Measurements from ENCODE around the gene LMNA. TPM values are rescaled to one million over a fixed set of nuclear protein-coding genes. Genes with fewer than 3 reads are reported as not detected.
A peak's percentile ranks its signal among the peaks of the same experiment; 100 is the strongest.

LMNA gene
- total and polyA plus RNA-seq, 10 of the 15 experiments (the other 5 are each of a cell fraction or from before 2014, with no cell fraction given), result 0.42 to 334 (median 81.1) TPM

DNA sequence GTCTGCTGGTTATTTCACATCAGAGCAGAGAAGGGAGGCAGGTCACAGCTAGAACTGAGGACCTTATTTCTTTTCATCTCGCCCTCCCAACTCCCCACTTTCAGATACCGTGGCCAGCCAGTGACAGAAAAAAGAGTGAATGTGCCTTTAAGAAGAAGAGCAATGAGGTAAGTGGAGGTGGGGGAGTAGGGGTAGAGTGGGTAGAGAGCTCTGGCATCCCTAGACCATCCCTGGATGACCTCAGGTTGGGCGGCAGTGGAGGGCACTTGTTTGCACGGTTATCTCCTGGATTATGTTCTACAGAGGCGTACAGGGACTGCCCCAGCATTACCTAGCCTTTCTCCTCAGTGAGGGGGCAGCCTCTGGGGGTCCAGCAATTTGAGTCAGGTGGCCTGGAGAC is 43.5 kb downstream of the LMNA start:
- TF ChIP-seq ESRRA (IDR thresholded peaks at IDR 0.05; ENCODE audit: low read length) (no peak), HDAC2 (IDR thresholded peaks at IDR 0.05) (no peak), SUPT20H (IDR thresholded peaks at IDR 0.05; ENCODE audit: borderline replicate concordance, control insufficient read depth, low read depth, low read length) (no peak), STAT1 (conservative IDR thresholded peaks at IDR 0.05) (no peak), ETV6 (conservative IDR thresholded peaks at IDR 0.05 in 1 of 2, IDR thresholded peaks at IDR 0.05 in 1 of 2; ENCODE audit: borderline replicate concordance in 1 of 2, low read depth in 1 of 2) (no peak), SMC3 (IDR thresholded peaks at IDR 0.05; ENCODE audit: borderline replicate concordance, low read length) (no peak), ZNF384 (IDR thresholded peaks at IDR 0.05; ENCODE audit: borderline replicate concordance, low read depth, low read length) (no peak)
- TF ChIP-seq, protein P1, sequence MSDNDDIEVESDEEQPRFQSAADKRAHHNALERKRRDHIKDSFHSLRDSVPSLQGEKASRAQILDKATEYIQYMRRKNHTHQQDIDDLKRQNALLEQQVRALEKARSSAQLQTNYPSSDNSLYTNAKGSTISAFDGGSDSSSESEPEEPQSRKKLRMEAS (IDR thresholded peaks at IDR 0.05; ENCODE audit: low read depth, low read length), result no peak
- CTCF ChIA-PET, result interaction anchor here (1.3 to 6.7 kb wide), 3 partner anchors 11 to 67 kb away, joined by 5 to 44 read pairs (median 15); partner anchors contain the start of gene SLC25A44
- FAIRE-seq, result no peak

More for the DNA sequence above, 43.5 kb downstream of the LMNA start:
- BruUV-seq (replicated peaks), result no TSS peak
- no peak overlapping the region; the same call in 1 of the 2 replicates for H2AFZ ChIP-seq (ENCODE audit: control insufficient read depth, low read depth, low read length)
- no peaks in the 10 kb centered on the region for H4K20me1 ChIP-seq (ENCODE audit: control insufficient read depth, insufficient read depth)
- SMC1A ChIA-PET (ENCODE audit: uncharacterized antibody, unreplicated experiment), result interaction anchor here (0.9 to 22.3 kb wide), 4 partner anchors 11 to 66 kb away, joined by 4 to 411 read pairs (median 34); no protein-coding TSS in a partner anchor
- in situ Hi-C loops (cut with MboI), result no loop called here
- H3K4me2 ChIP-seq (ENCODE audit: control insufficient read depth, insufficient read depth), result peak overlapping the region; percentile 97
- peaks cover 41% of the 10 kb centered on the region for H3K79me2 ChIP-seq (ENCODE audit: control insufficient read depth, insufficient read depth, low read length)
- 36% methylated on average over 5 of the region's 5 CpGs for WGBS (ENCODE audit: insufficient coverage, insufficient replicate concordance, low lambda C conversion rate, missing lambda C conversion rate)
- no peaks in the 10 kb centered on the region for H3K27me3 ChIP-seq (replicated peaks in 1 of 2; ENCODE audit: control insufficient read depth in 2 of 2, insufficient read depth in 2 of 2, low read length in 1 of 2)
- H3K9me3 ChIP-seq (replicated peaks; ENCODE audit: control insufficient read depth, insufficient read depth, low read length), result no peaks in the 10 kb centered on the region
- no peak for ATAC-seq
- H3K4me3 ChIP-seq, result 0 out of 2 replicates have a peak overlapping the region, but pooled peaks have one; percentile 36
- peaks cover 71% of the 10 kb centered on the region for H3K4me1 ChIP-seq (ENCODE audit: control insufficient read depth, insufficient read depth, low read length)
- peaks cover 2 to 15% of the 10 kb centered on the region in 2 experiments for H3K36me3 ChIP-seq (ENCODE audit: control insufficient read depth in 2 of 2, insufficient read depth in 2 of 2, low read length in 1 of 2)
- intact Hi-C loops (cut with micrococcal nuclease; ENCODE audit: unreplicated experiment), result no loop called here
- DNase-seq (ENCODE audit: low read depth, low spot score), result no peak
- peak overlapping the region; percentile 14; the same call in 1 of the 2 replicates for H3K9ac ChIP-seq (ENCODE audit: control insufficient read depth, insufficient read depth, low read length)
- POLR2A ChIA-PET, result interaction anchor here (0.8 to 1.0 kb wide), 3 partner anchors 9 to 67 kb away, joined by 3 to 4 read pairs (median 4); partner anchors contain the start of gene PMF1
- H3K27ac ChIP-seq (ENCODE audit: control insufficient read depth, insufficient read depth), result peak overlapping the region; percentile 82
- RAD21 ChIA-PET (ENCODE audit: unreplicated experiment), result interaction anchor here (1.5 to 2.0 kb wide), 3 partner anchors 10 to 67 kb away, joined by 3 to 9 read pairs (median 5); no protein-coding TSS in a partner anchor

Measured in GM12878 (cell line).